ENCODE measurements around the gene CLDN5.

CLDN5 gene

DNA sequence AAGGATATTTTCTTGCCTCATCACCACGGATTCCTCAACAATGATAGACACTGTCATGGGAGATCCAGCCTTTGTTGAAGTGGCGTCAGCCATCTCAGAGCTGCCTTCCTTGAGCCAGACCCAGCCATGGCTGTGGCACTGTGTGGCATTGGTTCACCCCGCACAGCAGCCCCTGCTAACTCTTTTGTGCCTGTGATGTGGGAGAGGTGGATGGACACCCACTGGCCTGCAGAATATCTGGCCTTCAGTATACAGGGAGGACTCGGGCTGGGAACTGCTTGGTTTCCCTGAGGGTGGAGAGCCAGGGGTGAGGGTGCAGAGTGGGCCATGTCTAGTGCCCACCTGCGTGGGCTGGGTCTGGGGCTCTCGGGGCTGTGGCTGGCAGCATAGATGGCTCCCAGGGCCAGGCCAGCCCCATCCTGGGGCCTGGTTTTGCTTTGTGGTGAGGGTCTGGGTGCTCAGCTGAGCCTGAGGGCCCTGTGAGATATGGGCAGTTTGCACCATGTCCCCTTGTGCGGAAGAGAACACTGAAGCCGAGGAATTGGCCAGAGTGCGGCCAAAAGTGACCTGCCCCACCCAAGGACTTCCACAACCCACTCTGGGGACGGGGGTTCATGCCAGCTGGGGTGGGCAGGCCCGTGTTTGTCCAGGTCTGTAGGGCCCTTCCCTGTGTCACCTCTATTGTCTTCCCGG, 6.1 kb downstream of the CLDN5 start:
- CTCF ChIA-PET: no interaction called here
- no peak for DNase-seq
- no peak overlapping the region for H3K4me3 ChIP-seq (ENCODE audit: control insufficient read depth in 1 of 7, extremely low read depth in 1 of 7, insufficient read depth in 4 of 7, low read depth in 2 of 7, low read length in 6 of 7)
- H3K36me3 ChIP-seq (ENCODE audit: control insufficient read depth in 4 of 4, insufficient read depth in 4 of 4, low read length in 3 of 4): peaks cover 10 to 82% (median 26%) of the 10 kb centered on the region in 4 experiments
- peaks cover 0 to 12% (median 5%) of the 10 kb centered on the region in 4 experiments for H3K4me1 ChIP-seq (ENCODE audit: control extremely low read depth in 1 of 4, control insufficient read depth in 4 of 4, insufficient read depth in 4 of 4, low read length in 3 of 4)
- H3K27ac ChIP-seq (ENCODE audit: insufficient read depth in 1 of 2, low read depth in 1 of 2, low read length in 2 of 2, poor library complexity in 1 of 2, severe bottlenecking in 2 of 2): no peak overlapping the region
- POLR2A ChIA-PET: no interaction called here
- H3K9me3 ChIP-seq (ENCODE audit: control extremely low read depth in 1 of 5, control insufficient read depth in 4 of 5, insufficient read depth in 2 of 5, low read depth in 1 of 5, low read length in 4 of 5): peaks cover 0 to 4% (median 2%) of the 10 kb centered on the region in 5 experiments
- peaks cover 0 to 3% (median 0%) of the 10 kb centered on the region in 5 experiments for H3K27me3 ChIP-seq (replicated peaks in 2 of 5; ENCODE audit: control insufficient read depth in 4 of 5, insufficient read depth in 5 of 5, low read length in 4 of 5)
- WGBS (ENCODE audit: insufficient coverage): 93% methylated on average over 9 of the region's 12 CpGs

- ChIA-PET CTCF (no interaction called here), POLR2A (no interaction called here)
- Histone ChIP-seq H3K9me3 (ENCODE audit: control extremely low read depth in 1 of 5, control insufficient read depth in 4 of 5, insufficient read depth in 2 of 5, low read depth in 1 of 5, low read length in 4 of 5) (peaks cover 0 to 4% (median 2%) of the 10 kb centered on the region in 5 experiments), H3K36me3 (ENCODE audit: control insufficient read depth in 4 of 4, insufficient read depth in 4 of 4, low read length in 3 of 4) (peaks cover 10 to 91% (median 30%) of the 10 kb centered on the region in 4 experiments), H3K4me3 (ENCODE audit: control insufficient read depth in 1 of 7, extremely low read depth in 1 of 7, insufficient read depth in 4 of 7, low read depth in 2 of 7, low read length in 6 of 7) (no peak overlapping the region), H3K27ac (ENCODE audit: insufficient read depth in 1 of 2, low read depth in 1 of 2, low read length in 2 of 2, poor library complexity in 1 of 2, severe bottlenecking in 2 of 2) (no peak overlapping the region), H3K4me1 (ENCODE audit: control extremely low read depth in 1 of 4, control insufficient read depth in 4 of 4, insufficient read depth in 4 of 4, low read length in 3 of 4) (peaks cover 0 to 3% (median under 1%) of the 10 kb centered on the region in 4 experiments), H3K27me3 (replicated peaks in 2 of 5; ENCODE audit: control insufficient read depth in 4 of 5, insufficient read depth in 5 of 5, low read length in 4 of 5) (no peaks in the 10 kb centered on the region)
- WGBS (ENCODE audit: insufficient coverage): 98% methylated on average over 9 of the region's 10 CpGs
- no peak for DNase-seq
These were observed 7.1 kb downstream of the CLDN5 start for GRCh38 chr22:19517171-19517500.

- no peak overlapping the region for H3K4me3 ChIP-seq (ENCODE audit: control insufficient read depth in 1 of 7, extremely low read depth in 1 of 7, insufficient read depth in 4 of 7, low read depth in 2 of 7, low read length in 6 of 7)
- H3K9me3 ChIP-seq (ENCODE audit: control extremely low read depth in 1 of 5, control insufficient read depth in 4 of 5, insufficient read depth in 2 of 5, low read depth in 1 of 5, low read length in 4 of 5): peaks cover 0 to 4% (median 2%) of the 10 kb centered on the region in 5 experiments
- H3K27me3 ChIP-seq (replicated peaks in 2 of 5; ENCODE audit: control insufficient read depth in 4 of 5, insufficient read depth in 5 of 5, low read length in 4 of 5): no peaks in the 10 kb centered on the region
- ChIA-PET POLR2A (no interaction called here), CTCF (interaction anchor here (0.8 to 2.2 kb wide), 2 partner anchors 12 to 20 kb away, joined by 3 to 5 read pairs; no protein-coding TSS in a partner anchor)
- H3K36me3 ChIP-seq (ENCODE audit: control insufficient read depth in 4 of 4, insufficient read depth in 4 of 4, low read length in 3 of 4): peaks cover 10 to 91% (median 31%) of the 10 kb centered on the region in 4 experiments
- no peak for DNase-seq
- no peaks in the 10 kb centered on the region for H3K4me1 ChIP-seq (ENCODE audit: control extremely low read depth in 1 of 4, control insufficient read depth in 4 of 4, insufficient read depth in 4 of 4, low read length in 3 of 4)
- no peak overlapping the region for H3K27ac ChIP-seq (ENCODE audit: insufficient read depth in 1 of 2, low read depth in 1 of 2, low read length in 2 of 2, poor library complexity in 1 of 2, severe bottlenecking in 2 of 2)
- 97% methylated on average over 13 of the region's 19 CpGs for WGBS (ENCODE audit: insufficient coverage)
These were observed 7.6 kb downstream of the CLDN5 start for GRCh38 chr22:19516378-19517170.

DNA sequence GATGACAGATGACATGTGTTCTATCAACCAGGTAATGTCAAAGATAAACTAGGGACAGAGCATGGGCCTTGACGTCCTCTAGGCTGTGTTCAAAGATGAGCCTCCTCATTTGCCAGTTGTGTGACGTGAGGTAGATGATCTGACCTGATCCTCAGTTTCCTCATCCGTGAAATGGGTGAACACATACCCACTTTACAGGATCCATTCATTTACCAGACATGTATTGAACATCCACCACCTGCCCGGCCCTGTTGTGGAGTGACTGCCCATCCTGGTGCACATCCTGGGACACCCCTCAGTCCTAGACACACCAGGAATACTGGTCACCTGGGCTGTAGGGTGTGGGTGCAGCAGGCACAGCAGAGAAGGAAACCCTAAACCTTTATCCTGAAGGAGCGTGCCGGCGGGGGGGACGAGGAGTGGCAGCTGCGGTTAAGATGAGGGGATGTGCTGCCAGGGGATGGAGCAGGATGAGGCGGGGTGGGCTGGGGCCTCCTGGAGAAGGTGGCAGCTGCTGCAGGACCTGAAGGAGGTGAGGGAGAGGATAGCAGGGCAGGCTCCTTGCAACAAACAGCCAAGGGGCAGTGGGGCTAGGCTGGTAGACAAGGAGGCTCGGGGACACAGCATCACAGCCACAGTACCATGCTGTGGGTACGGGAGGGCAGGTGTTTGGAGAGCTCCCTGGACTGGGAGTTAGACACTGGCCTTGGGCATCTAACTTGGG, 8.4 kb downstream of the CLDN5 start:
- Histone ChIP-seq H3K36me3 (ENCODE audit: control insufficient read depth in 4 of 4, insufficient read depth in 4 of 4, low read length in 3 of 4) (peaks cover 10 to 85% (median 31%) of the 10 kb centered on the region in 4 experiments), H3K9me3 (ENCODE audit: control extremely low read depth in 1 of 5, control insufficient read depth in 4 of 5, insufficient read depth in 2 of 5, low read depth in 1 of 5, low read length in 4 of 5) (peaks cover 0 to 4% (median 2%) of the 10 kb centered on the region in 5 experiments), H3K27ac (ENCODE audit: insufficient read depth in 1 of 2, low read depth in 1 of 2, low read length in 2 of 2, poor library complexity in 1 of 2, severe bottlenecking in 2 of 2) (no peak overlapping the region), H3K4me1 (ENCODE audit: control extremely low read depth in 1 of 4, control insufficient read depth in 4 of 4, insufficient read depth in 4 of 4, low read length in 3 of 4) (no peaks in the 10 kb centered on the region), H3K27me3 (replicated peaks in 2 of 5; ENCODE audit: control insufficient read depth in 4 of 5, insufficient read depth in 5 of 5, low read length in 4 of 5) (no peaks in the 10 kb centered on the region), H3K4me3 (ENCODE audit: control insufficient read depth in 1 of 7, extremely low read depth in 1 of 7, insufficient read depth in 4 of 7, low read depth in 2 of 7, low read length in 6 of 7) (no peak overlapping the region)
- WGBS (ENCODE audit: insufficient coverage): 97% methylated on average over 6 of the region's 12 CpGs
- DNase-seq: no peak
- ChIA-PET CTCF (interaction anchor here (0.8 to 2.2 kb wide), 4 partner anchors 11 to 114 kb away, joined by 3 to 5 read pairs (median 4); no protein-coding TSS in a partner anchor), POLR2A (no interaction called here)

- no peaks in the 10 kb centered on the region for H3K27me3 ChIP-seq (replicated peaks in 2 of 5; ENCODE audit: control insufficient read depth in 4 of 5, insufficient read depth in 5 of 5, low read length in 4 of 5)
- POLR2A ChIA-PET: no interaction called here
- no peak overlapping the region for H3K4me3 ChIP-seq (ENCODE audit: control insufficient read depth in 1 of 7, extremely low read depth in 1 of 7, insufficient read depth in 4 of 7, low read depth in 2 of 7, low read length in 6 of 7)
- H3K4me1 ChIP-seq (ENCODE audit: control extremely low read depth in 1 of 4, control insufficient read depth in 4 of 4, insufficient read depth in 4 of 4, low read length in 3 of 4): no peaks in the 10 kb centered on the region
- DNase-seq: no peak
- H3K27ac ChIP-seq (ENCODE audit: insufficient read depth in 1 of 2, low read depth in 1 of 2, low read length in 2 of 2, poor library complexity in 1 of 2, severe bottlenecking in 2 of 2): no peak overlapping the region
- peaks cover 10 to 84% (median 32%) of the 10 kb centered on the region in 4 experiments for H3K36me3 ChIP-seq (ENCODE audit: control insufficient read depth in 4 of 4, insufficient read depth in 4 of 4, low read length in 3 of 4)
- peaks cover 0 to 4% (median 2%) of the 10 kb centered on the region in 5 experiments for H3K9me3 ChIP-seq (ENCODE audit: control extremely low read depth in 1 of 5, control insufficient read depth in 4 of 5, insufficient read depth in 2 of 5, low read depth in 1 of 5, low read length in 4 of 5)
- CTCF ChIA-PET: interaction anchor here (1.2 to 2.2 kb wide), 3 partner anchors 19 to 115 kb away, joined by 3 to 5 read pairs (median 4); no protein-coding TSS in a partner anchor
- WGBS (ENCODE audit: insufficient coverage): 97% methylated on average over 13 of the region's 14 CpGs
These were observed 9.2 kb downstream of the CLDN5 start for GRCh38 chr22:19514831-19515565.

DNA sequence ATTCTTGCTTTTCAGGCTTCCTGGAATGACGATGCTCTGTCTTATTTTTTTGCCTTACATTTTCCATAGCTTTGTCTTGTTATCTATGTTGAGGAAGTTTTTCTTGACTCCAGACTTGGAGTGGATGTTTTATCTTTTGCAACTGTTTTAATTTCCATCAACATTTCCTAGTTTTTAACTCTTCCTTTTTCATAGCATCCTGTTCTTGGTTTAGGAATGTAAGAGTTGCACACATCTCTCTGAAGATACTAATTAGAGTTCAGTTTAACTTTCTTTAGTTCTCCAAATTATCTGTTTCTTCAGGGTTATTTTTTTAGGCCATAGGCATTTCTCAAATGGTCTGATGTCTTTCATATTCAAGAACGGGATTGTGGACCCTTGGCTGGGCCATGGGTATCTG, 10.4 kb downstream of the CLDN5 start:
- 100% methylated on average over 1 of the region's 2 CpGs for WGBS (ENCODE audit: insufficient coverage)
- Histone ChIP-seq H3K4me3 (ENCODE audit: control insufficient read depth in 1 of 7, extremely low read depth in 1 of 7, insufficient read depth in 4 of 7, low read depth in 2 of 7, low read length in 6 of 7) (no peak overlapping the region), H3K27me3 (replicated peaks in 2 of 5; ENCODE audit: control insufficient read depth in 4 of 5, insufficient read depth in 5 of 5, low read length in 4 of 5) (no peaks in the 10 kb centered on the region), H3K9me3 (ENCODE audit: control extremely low read depth in 1 of 5, control insufficient read depth in 4 of 5, insufficient read depth in 2 of 5, low read depth in 1 of 5, low read length in 4 of 5) (peaks cover 0 to 4% (median 2%) of the 10 kb centered on the region in 5 experiments), H3K27ac (ENCODE audit: insufficient read depth in 1 of 2, low read depth in 1 of 2, low read length in 2 of 2, poor library complexity in 1 of 2, severe bottlenecking in 2 of 2) (no peak overlapping the region), H3K4me1 (ENCODE audit: control extremely low read depth in 1 of 4, control insufficient read depth in 4 of 4, insufficient read depth in 4 of 4, low read length in 3 of 4) (no peaks in the 10 kb centered on the region), H3K36me3 (ENCODE audit: control insufficient read depth in 4 of 4, insufficient read depth in 4 of 4, low read length in 3 of 4) (peaks cover 10 to 79% (median 33%) of the 10 kb centered on the region in 4 experiments)
- CTCF ChIA-PET: no interaction called here
- POLR2A ChIA-PET: no interaction called here
- DNase-seq: no peak
